Stimulated activated CD4-positive, alpha-beta T cell treated with anti-CD3 and anti-CD28 coated beads, Interleukin-2, amount 100 ng/mL, for 4 hours (primary cell): ENCODE measurements around the gene TAAR1.
"Not testable (repeated sequence)": the region's sequence is repeated elsewhere in the genome, so short reads cannot be mapped to it uniquely, and the experiment has no call there.

Experiments used
- DNase-seq: peaks from one replicate; pipeline ENCODE4 v3.0.0-alpha.2; 2020; ENCODE audit warnings: low read depth

The TAAR1 gene, protein sequence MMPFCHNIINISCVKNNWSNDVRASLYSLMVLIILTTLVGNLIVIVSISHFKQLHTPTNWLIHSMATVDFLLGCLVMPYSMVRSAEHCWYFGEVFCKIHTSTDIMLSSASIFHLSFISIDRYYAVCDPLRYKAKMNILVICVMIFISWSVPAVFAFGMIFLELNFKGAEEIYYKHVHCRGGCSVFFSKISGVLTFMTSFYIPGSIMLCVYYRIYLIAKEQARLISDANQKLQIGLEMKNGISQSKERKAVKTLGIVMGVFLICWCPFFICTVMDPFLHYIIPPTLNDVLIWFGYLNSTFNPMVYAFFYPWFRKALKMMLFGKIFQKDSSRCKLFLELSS

DNA sequence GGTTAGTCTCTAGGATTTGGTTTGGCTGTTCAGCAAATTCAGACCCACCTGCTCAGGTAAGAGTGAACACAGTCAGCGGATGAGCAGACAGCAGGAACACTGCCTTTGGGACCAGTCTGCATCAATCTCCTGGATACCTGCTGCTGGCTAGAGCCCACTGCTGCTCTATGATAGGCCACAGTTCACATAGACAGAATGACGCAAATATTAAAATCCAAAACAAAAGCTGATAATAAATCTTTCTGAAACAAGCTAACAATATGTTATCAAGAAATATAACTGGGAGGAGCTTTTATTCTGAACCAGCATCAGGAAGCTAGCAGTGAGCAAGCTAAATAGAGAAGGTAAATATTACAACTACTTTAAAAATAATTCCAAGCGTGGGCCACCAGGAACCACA is at the start of gene TAAR1:
TAAR1 (minus strand) TSS at position 101 of the 400 bp plus-strand sequence. CDS start 13,179 bp downstream, outside the sequence.
- no peak for DNase-seq

DNA sequence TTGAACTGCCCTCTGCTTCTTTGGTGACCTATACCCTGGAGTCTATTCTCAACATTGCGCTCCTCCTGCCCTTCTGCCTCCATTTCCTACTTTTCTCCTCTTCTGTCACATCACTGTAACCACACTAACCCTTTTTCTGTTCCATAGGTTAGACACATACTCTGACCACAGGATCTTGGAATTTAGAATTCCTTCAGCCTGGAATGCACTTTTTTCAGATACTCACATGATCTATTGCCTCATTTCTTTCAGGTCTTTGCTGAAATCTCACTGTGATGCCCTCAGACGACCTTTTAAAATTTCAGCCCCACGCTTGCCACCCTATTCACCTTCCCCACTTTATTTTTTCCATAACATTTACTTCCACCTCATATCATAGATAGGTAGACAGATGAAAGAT is 49.8 kb upstream of the TAAR1 start:
- DNase-seq, result no peak

DNA sequence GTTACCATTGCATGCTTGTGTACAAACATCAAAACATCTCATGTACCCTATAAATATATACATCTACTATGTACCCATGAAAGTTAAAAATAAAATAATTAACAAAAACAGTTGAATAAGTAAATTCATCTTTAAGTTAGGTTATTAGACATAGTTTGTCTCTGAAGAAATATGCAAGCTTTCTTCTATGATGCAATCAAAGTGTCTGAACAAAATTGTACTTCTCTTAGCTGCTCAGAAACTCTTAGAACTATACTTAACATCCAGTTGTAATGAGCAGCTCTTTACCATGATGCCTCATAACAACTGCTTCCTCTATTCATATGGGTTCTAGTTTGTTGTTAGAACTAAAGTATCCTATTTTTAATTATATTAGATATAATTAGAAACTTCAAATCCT is 49.0 kb upstream of the TAAR1 start:
- no peak for DNase-seq

DNA sequence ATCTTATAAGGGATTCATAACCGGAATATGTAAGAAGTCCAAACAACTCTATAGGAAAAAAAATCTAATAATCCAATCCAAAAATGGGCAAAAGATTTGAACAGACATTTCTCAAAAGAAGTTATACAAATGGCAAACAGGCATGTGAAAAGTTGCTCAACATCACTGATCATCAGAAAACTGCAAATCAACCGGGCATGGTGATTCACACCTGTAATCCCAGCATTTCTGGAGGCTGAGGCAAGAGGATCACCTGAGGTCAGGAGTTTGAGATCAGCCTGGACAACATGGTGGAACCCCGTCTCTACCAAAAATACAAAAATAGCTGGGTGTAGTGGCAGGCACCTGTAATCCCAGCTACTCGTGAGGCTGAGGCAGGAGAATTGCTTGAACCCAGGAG is 47.8 kb upstream of the TAAR1 start:
- not testable (repeated sequence) for DNase-seq

DNA sequence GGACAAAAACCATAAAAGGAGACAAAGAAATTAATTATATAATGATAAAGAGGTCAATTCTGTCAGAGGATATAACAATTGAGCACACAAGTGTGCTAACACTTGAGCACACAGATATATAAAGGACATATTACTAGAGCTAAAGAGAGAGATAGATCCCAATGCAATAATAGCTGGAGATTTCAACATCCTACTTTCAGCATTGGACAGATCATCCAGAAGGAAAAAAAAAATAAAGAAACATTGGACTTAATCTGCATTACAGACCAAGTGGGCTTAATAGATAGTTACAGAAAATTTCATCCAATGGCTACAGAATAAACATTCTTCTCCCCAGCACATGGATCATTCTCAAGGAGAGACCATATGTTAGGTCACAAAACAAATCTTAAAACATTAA is 45.0 kb upstream of the TAAR1 start:
- no peak for DNase-seq

DNA sequence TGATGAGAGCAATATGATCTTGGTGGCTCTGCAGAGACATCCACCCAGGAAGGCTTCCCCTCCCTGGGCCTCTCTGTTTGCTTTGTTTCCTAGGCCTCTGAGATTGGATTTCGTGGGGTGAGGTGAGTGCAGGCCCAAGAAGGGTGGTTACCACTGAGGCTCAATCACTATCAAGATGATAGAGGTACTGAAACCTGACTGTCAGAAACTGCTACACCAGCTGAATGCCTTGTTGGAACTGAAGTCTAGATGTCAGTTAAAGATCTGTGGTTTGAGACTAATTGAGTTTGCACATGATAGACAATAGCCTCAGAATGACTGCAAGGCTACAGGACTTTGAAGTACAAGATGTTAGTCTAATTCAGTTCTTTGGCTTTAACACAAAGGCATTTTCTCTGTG is 39.6 kb upstream of the TAAR1 start:
- no peak for DNase-seq

DNA sequence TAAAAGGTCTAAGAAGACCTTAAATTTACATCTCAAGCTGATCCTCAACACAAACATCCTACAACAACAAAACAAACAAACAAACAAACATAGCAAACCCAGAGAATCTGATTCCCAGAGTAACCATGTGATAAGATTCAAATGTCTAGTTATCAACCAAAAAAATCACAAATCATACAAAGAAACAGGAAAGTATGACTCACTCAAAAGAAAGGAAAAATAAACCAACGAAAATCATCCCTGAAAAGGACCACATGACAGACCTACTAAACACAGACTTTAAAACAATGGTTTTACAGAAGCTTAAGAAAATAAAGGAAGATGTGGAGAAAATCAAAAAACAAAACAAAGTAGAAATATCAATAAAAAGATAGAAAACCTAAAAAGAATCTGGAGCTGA is 36.8 kb upstream of the TAAR1 start:
- DNase-seq, result no peak

DNA sequence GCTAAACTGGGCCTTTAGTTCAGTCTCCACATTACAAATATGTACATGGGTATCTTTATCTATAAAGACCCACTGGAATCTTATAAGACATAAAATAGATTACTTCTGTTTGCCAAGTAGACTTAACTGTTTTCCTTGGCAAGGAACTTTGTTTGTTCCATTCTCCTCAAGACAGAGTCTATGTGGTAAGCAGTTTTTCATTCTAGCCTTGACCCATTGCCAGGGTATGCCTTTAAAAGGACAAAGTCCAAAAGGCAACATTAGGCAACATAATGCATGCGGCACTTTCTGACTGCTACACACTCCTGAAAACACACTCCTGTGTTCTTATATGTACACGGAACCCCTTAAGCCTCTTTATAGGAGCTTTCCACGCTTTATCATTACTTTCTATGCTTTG is 34.5 kb upstream of the TAAR1 start:
- no peak for DNase-seq

DNA sequence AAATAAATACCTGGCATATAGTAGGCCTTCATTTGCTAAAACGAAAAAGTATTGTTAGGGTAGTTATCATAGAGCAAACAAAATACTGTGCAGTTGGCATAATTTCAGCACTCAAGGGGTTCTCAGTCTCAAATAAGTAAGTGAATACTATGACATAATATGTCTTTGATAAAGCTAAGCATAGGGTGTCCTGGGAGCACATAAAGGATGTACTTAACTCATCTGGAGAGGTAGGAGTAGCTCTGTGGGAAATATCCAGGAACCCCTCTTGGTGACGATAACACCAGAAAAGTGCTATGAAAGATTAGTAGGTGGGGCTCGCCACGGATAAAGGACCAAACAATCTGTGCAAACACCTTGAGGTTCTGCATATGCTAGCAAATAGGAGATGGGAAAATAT is 31.7 kb upstream of the TAAR1 start:
- no peak for DNase-seq

DNA sequence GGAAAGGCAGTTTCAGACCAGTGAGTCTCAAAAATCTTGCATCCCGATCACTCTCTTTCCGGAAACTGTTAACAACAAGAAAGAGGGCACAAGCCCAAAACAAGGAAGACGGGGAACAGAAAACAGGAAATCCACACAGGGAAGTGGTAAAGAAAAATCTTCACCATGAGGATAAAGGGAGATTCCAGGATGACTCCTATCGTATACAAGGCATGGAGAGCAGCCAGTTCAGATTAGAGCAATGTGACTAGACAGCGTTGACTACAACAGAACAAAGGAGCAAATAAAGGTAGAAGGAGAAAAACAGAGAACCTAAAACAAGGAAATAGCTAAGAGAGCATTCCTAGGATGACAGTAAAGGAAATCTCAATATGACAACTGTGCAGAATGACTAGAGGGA is 28.3 kb upstream of the TAAR1 start:
- DNase-seq, result no peak

DNA sequence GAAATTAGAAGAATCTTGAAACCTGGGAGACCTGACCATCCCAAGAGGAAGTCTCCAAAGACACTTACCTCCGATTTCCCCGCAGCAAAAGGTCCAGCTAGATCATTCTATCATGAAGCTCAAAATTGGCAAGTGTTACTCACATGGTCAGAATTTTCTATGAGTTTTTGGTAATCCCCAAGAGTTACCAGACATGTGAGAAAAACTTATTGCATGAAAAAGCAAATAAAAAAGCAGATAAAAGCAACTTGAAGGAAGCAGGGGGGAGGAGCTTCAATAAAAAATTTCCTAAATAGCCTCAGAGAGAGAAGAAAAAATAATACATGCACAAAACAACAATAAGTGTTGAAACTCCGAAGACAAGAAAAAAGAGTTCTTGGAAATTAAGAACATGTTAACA is 27.5 kb upstream of the TAAR1 start:
- no peak for DNase-seq

DNA sequence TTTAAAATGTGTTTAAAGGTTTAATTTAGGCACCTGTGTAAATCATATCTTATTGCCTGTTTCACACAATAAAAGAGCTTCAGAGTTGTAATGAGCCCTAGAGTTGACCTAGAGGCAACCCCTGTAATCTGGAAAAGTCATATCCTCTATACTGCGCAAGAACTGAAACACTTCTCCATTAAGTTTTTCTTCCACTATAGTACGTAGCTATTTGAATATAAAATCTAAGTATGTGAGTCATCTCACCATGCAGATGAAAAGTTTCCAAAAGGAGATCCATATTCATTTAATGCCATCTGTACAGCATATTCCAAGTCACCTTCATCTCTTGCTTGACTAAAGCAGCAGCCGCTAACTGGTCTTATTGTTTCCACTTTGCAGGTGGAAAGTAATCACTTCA is 26.0 kb upstream of the TAAR1 start:
- no peak for DNase-seq

DNA sequence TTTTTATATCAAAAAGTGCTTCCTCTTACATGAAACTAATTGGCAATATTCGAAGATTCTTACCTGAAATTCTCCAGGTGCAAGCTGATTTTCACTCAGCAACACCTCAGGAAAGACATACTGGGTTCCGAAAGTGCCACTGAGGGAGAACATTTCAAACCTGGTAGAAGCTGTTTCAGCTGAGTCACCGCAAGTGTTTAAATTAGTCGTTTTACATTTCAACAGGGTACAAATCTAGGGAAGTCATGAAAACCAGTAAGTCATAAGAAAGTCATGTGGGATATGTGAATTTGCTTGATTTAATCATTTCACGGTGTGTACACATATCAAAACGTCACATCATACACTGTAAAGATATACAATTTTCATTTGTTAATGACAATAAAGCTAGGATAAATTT is 25.3 kb upstream of the TAAR1 start:
- no peak for DNase-seq

DNA sequence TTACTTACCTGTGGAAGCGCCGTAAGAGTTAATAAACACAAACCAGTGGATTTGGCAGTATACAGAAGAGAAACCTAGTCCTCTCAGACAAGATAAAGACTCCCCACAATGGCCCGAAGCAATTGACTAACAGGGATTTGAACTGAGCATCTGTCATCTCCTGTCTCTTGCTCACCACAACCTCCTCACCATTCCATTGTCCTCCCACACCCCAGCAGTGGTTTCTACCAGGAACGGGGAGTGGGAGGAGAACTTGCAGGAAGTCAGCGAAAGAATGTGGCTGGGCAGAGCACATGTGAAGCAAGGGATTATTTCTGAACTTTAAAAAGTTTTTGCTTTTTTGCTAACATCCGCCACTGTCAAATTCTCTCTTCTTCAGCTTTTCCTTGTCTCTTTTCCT is 24.6 kb upstream of the TAAR1 start:
- no peak for DNase-seq

DNA sequence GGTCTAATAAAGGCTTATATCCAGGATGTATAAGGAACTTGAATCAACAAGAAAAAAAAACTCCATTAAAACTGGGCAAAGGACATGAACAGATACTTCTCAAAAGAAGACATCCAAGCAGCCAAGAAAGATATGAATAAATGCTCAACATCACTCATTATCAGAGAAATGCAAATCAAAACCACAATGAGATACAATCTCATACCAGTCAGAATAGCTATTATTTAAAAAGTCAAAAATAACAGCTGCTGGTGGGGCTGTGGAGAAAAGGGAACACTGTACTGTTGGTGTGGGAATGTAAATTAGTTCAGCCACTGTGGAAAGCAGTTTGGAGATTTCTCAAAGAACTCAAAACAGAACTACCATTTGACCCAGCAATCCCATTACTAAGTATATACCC is 20.1 kb upstream of the TAAR1 start:
- DNase-seq, result not testable (repeated sequence)

DNA sequence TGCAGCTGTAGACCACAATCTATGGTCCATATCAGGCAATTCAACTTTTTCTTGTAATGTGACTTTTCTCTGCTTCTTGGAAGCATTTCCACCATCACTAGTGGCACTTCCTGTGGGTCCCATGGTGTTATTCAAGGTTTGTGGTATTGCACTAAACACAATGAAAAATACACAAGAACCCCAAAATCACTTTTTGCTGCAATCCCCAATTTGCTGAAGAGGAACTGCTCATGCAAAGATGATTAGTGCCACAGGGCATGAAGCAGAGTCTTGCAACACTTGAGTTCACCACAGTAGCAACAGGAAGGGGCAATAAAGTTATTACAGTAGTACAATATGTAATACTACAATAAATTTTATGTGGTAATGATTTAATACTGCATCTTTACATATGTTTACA is 16.8 kb upstream of the TAAR1 start:
- no peak for DNase-seq

DNA sequence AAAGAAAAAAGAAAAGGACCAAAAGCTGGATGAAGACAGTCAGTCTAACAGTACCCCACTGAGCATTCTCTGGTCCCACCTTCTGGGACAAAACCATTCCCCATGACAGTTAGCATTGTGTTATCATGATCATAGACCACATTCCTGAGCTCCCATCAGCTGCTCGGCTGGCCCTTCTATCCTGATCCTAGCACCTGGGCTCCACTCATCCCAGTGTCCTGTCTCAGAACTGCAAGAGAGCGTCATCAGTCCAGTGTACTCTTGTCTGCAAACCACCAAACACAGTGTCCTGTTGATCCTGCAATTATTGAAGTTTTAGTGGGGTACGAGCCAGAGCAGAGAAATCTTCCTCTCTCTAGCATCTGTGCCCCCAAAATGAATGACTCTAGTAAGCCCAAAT is 16.0 kb upstream of the TAAR1 start:
- DNase-seq, result no peak

DNA sequence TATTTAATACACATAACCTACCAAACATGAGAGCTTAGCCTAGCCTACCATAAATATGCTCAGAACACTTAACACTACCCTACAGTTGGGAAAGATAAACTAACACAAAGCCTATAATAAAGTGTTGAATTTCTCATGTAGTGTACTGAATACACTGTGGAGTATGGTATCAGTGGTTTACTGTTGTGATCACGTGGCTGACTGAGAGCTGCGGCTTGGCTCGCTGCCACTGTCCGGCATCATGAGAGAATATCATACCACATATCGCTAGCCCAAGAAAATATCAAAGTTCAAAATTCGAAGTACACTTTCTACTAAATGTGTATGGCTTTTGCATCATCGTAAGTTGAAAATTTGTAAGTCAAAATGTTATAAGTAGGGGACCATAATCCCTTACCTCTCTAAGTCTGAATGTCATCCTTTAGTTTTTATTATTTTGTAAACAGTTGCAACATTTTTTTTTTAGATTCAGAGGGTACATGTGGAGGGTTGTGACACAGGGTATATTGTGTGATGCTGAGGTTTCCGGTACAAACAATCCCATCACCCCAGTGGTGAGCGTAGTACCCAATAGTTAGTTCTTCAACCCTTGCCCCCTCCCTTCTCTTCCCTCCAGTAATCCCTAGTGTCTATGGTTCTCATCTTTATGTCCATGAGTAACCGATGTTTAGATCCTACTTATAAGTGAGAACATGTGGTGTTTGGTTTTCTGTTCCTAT is 14.6 kb upstream of the TAAR1 start:
- no peak for DNase-seq

DNA sequence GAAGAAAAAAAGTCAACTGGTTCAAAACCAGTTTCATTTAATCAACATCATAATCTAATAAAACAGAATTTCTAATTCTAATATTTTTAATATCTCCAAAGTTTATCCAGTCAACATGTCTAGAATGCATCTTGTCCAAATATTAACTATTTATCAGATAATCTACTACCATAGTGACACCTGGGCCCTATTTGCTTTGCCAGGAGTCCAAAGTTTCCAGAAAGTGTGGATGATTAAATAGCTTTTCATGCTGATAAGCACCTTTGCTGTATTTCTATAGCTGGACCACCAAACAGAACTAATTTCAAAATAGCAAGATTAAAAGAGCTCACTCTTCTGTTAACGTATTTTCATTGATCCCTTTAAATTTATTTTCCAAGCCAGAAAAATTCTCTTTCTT is 12.3 kb upstream of the TAAR1 start:
- no peak for DNase-seq

DNA sequence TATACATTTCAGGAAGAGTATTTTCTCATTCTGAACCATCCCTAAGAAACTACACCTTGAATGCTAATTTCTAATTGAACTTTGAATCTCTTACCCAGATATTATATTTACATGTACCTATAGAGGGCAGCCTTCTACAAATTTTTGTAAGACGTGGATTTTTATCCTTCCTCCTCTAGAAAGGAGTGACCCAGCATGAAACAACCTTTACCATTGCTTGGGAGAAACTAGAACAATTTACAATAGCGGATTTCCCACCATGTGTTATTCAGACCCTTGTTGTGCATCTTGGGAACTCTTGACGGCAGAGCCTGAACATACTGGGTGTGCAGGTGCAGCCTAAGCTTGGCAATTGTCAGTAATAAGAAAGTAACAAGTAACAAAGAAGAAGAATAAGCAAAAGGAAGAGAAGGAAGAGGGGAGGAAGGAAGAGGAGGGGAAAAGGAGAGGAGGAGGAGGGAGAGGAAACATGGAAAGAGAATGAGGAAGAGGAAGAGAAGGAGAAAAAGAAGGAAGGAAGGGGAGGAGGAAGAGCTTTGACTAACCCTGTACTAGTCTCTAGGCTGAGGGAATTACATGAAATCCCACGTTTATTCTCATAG is 10.8 kb upstream of the TAAR1 start:
- DNase-seq, result no peak

DNA sequence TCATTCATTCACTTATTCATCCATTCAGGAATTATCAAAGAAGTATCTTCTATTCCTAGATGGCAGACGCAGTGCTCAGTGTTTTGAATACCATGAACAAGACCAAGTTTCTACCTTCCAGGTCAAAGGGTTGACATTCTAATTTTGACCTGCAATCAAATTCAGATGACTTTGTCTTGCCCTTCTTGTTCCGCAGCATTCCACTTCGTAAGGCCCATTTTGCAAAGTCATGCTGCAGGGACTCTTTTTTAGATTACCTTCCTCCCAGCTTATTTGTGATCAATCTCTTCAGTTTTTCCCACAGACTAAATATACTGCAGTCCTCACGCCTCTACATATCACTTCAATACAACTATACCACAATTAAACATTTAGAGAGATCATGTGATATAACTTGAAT is 7.1 kb upstream of the TAAR1 start:
- no peak for DNase-seq

DNA sequence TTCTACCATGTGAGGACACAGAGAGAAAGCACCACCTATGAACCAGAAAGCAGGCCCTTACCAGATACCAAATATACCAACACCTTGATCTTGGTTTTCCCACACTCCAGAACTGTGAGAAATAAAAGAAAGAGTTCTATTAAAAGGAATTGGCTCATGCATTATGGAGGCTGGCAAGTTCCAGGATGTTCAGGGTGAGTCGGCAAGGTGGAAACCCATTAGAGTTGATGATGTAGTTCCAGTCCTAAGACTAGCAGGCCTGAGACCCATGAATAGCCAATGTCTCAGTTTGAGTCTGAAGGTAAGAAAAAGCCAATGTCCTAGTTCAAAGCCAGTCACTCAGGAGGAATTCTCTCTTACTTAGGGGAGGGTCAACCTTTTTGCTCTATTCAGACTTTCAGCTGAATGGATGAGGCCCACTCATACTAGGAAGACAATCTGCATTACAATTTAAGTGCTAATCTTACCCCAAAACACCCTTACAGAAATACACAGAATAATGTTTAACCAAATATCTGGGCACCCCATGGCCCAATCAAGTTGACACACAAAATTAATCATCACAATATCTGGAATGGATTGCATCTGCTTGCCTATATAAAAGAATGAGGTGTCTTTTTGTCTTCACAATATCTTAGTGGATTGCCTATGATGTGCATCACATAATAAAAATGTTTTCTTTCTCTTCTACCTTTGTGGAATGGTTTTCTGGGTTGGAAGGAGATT is 5.5 kb upstream of the TAAR1 start:
- DNase-seq, result no peak

DNA sequence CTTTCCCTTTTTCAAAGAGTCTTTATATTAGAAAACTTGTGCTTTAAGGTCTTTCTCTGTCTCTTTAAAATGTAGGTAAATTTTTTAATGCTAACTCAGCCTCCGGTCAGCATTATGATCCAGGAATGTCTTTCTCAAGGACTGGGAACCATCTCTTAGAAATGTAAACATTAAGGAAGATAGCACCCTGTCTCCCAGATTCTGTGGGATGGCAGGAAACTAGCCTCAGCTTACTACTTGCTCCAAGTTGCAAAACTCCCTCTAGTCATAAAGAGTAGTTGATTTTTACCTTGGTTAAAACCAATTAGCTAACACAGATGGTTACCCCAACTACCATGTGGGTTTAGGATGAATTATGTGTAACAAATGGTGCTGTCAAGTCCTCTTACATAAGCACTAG is 4.7 kb upstream of the TAAR1 start:
- no peak for DNase-seq
